Measurements from ENCODE around the gene CYP26A1. TPM values are rescaled to one million over a fixed set of nuclear protein-coding genes. Genes with fewer than 3 reads are reported as not detected.

The CYP26A1 gene
- total RNA-seq, 4 donors from 2014 or later, result 0.76 TPM; not detected in 3

GRCh38 chr10:93054486-93054885, 19.2 kb upstream of the CYP26A1 start:
- Histone ChIP-seq H3K9me3 (no peaks in the 10 kb centered on the region), H3K4me1 (no peaks in the 10 kb centered on the region), H3K4me3 (no peak overlapping the region), H3K27me3 (peaks cover 0 to 10% of the 10 kb centered on the region in 2 donors), H3K36me3 (no peaks in the 10 kb centered on the region), H3K27ac (no peak overlapping the region)
- no peak for DNase-seq
- intact Hi-C loops (cut with DNase I; ENCODE audit: low total_unique reads), result no loop called here
- TF ChIP-seq POLR2A (IDR thresholded peaks at IDR 0.05) (no peak), CTCF (IDR thresholded peaks at IDR 0.05) (no peak)

GRCh38 chr10:93058139-93058538, 15.6 kb upstream of the CYP26A1 start:
- Histone ChIP-seq H3K27me3 (peaks cover 0 to 10% of the 10 kb centered on the region in 2 donors), H3K4me1 (peaks cover 0 to 5% of the 10 kb centered on the region in 2 donors), H3K36me3 (no peaks in the 10 kb centered on the region), H3K9me3 (no peaks in the 10 kb centered on the region), H3K4me3 (no peak overlapping the region), H3K27ac (no peak overlapping the region)
- intact Hi-C loops (cut with DNase I; ENCODE audit: low total_unique reads), result no loop called here
- no peak for TF ChIP-seq CTCF (IDR thresholded peaks at IDR 0.05)
- no peak for TF ChIP-seq POLR2A (IDR thresholded peaks at IDR 0.05)
- no peak for DNase-seq

GRCh38 chr10:93059975-93060886, 13.5 kb upstream of the CYP26A1 start, which contains the start of gene CYP26C1:
Gene CYP26C1 (plus strand): TSS chr10:93060798. CDS start chr10:93061264, 466 bp downstream.
- intact Hi-C loops (cut with DNase I; ENCODE audit: low total_unique reads), result no loop called here

GRCh38 chr10:93060887-93061593, 12.7 kb upstream of the CYP26A1 start:
- DNase-seq, result no peak
- intact Hi-C loops (cut with DNase I; ENCODE audit: low total_unique reads), result no loop called here
- Histone ChIP-seq H3K9me3 (no peaks in the 10 kb centered on the region), H3K36me3 (no peaks in the 10 kb centered on the region), H3K27ac (no peak overlapping the region), H3K4me1 (peaks cover 0 to 11% of the 10 kb centered on the region in 2 donors), H3K4me3 (no peak overlapping the region), H3K27me3 (peaks cover 0 to 13% of the 10 kb centered on the region in 2 donors)
- TF ChIP-seq CTCF (IDR thresholded peaks at IDR 0.05), result no peak

More at GRCh38 chr10:93059975-93060886, 13.5 kb upstream of the CYP26A1 start, which contains the start of gene CYP26C1:
- DNase-seq, result no peak
- H3K36me3 ChIP-seq, result no peaks in the 10 kb centered on the region
- H3K4me3 ChIP-seq, result no peak within 1 kb of the TSS
- TF ChIP-seq CTCF (IDR thresholded peaks at IDR 0.05) (no peak), POLR2A (IDR thresholded peaks at IDR 0.05) (no peak)
- H3K4me1 ChIP-seq, result peaks cover 0 to 5% of the 10 kb centered on the region in 2 donors
- no peak within 1 kb of the TSS for H3K27ac ChIP-seq
- no peaks in the 10 kb centered on the region for H3K9me3 ChIP-seq
- peaks cover 0 to 13% of the 10 kb centered on the region in 2 donors for H3K27me3 ChIP-seq
